H1 (cell line): ENCODE results near the gene ANKS1B. TPM values are rescaled to one million over a fixed set of nuclear protein-coding genes. Genes with fewer than 3 reads are reported as not detected.

ENCODE experiments used
- CTCF ChIA-PET: fragments of 300-600 bp; sonication (Branson Sonifier 250); formaldehyde crosslinking; loops from one replicate; lab custom pipeline; 2021; ENCODE audit not compliant: partially characterized antibody; lab: Charles Lee
- POLR2A ChIA-PET: fragments of 300-600 bp; sonication (Branson Sonifier 250); formaldehyde crosslinking; loops from one replicate; lab custom pipeline; 2021; ENCODE audit warnings: inconsistent platforms; ENCODE audit not compliant: partially characterized antibody; lab: Charles Lee
- DNase-seq, 2 experiments: peaks; one replicate each; pipeline versions ENCODE4 v3.0.0 to v3.0.0-alpha.2; 2010 to 2022; ENCODE audit warnings: low spot score in 2 of 2, low read depth in 1 of 2, mixed read lengths in 1 of 2
- FAIRE-seq: peaks from 2 replicates; lab custom pipeline; 2011; peaks lifted over from hg19 to GRCh38; lab: Jason Lieb, UNC
- H2AFZ ChIP-seq: 2 replicates; pipeline ENCODE4 v1.8.1; 2012; ENCODE audit warnings: low read length, inconsistent platforms
- H2AK5ac ChIP-seq: 2 replicates; pipeline ENCODE4 v1.6.1; 2013; ENCODE audit warnings: low read depth, low read length
- H2BK120ac ChIP-seq: replicated peaks from 2 replicates; pipeline ENCODE3; 2013; ENCODE audit warnings: low read depth, low read length, inconsistent platforms
- H2BK12ac ChIP-seq: 2 replicates; pipeline ENCODE4 v1.6.1; 2013; ENCODE audit warnings: low read depth, low read length
- H2BK15ac ChIP-seq: 2 replicates; pipeline ENCODE4 v1.6.1; 2013; ENCODE audit warnings: low read length
- H2BK20ac ChIP-seq: 2 replicates; pipeline ENCODE4 v1.6.1; 2013; ENCODE audit warnings: low read length
- H2BK5ac ChIP-seq: 2 replicates; pipeline ENCODE4 v1.6.1; 2013; ENCODE audit warnings: low read depth, low read length
- H3K14ac ChIP-seq: 2 replicates; pipeline ENCODE4 v1.6.1; 2013; ENCODE audit warnings: inconsistent platforms; ENCODE audit not compliant: insufficient read length
- H3K18ac ChIP-seq: 2 replicates; pipeline ENCODE4 v1.6.1; 2013; ENCODE audit warnings: low read length; ENCODE audit errors: extremely low read depth
- H3K23ac ChIP-seq: 2 replicates; pipeline ENCODE4 v1.6.1; 2013; ENCODE audit warnings: inconsistent platforms; ENCODE audit not compliant: insufficient read length
- H3K23me2 ChIP-seq: 2 replicates; pipeline ENCODE4 v1.6.1; 2013; ENCODE audit warnings: low read depth, low read length
- H3K27ac ChIP-seq: 2 replicates; pipeline ENCODE4 v1.6.1; 2011; ENCODE audit warnings: low read depth, low read length, inconsistent platforms
- H3K27me3 ChIP-seq, 4 experiments: replicated peaks in 1 of 4; 1 replicate in 1 of 4; 2 replicates in 3 of 4; pipeline versions ENCODE4 v1.6.1 to v1.8.1; 2011 to 2013; ENCODE audit warnings: low read length in 3 of 4, mild to moderate bottlenecking in 3 of 4, inconsistent platforms in 2 of 4, mixed read lengths in 2 of 4, moderate library complexity in 1 of 4; ENCODE audit not compliant: control insufficient read depth in 3 of 4, insufficient read depth in 3 of 4; ENCODE audit errors: extremely low read depth in 1 of 4
- H3K36me3 ChIP-seq, 4 experiments: 2 replicates each; pipeline versions ENCODE4 v1.6.1 to v1.8.1; 2011 to 2013; ENCODE audit warnings: mild to moderate bottlenecking in 4 of 4, low read length in 3 of 4, moderate library complexity in 2 of 4, control low read depth in 1 of 4, inconsistent platforms in 1 of 4; ENCODE audit not compliant: insufficient read depth in 4 of 4, control insufficient read depth in 2 of 4
- H3K4ac ChIP-seq: replicated peaks from 2 replicates; pipeline ENCODE3; 2013; ENCODE audit warnings: low read length, low read depth, mixed read lengths, inconsistent platforms; ENCODE audit not compliant: insufficient read length
- H3K4me1 ChIP-seq, 4 experiments: replicated peaks in 1 of 4; 1 replicate in 1 of 4; 2 replicates in 3 of 4; pipeline versions ENCODE4 v1.6.1 to v1.8.1; 2011 to 2013; ENCODE audit warnings: low read length in 3 of 4, inconsistent platforms in 2 of 4, mixed read lengths in 1 of 4; ENCODE audit not compliant: insufficient read depth in 4 of 4, control insufficient read depth in 3 of 4
- H3K4me2 ChIP-seq, 2 experiments: 2 replicates each; pipeline versions ENCODE4 v1.6.1 to v1.8.1; 2011 to 2013; ENCODE audit warnings: low read depth in 2 of 2, low read length in 2 of 2, control low read depth in 1 of 2, inconsistent platforms in 1 of 2, mild to moderate bottlenecking in 1 of 2; ENCODE audit not compliant: insufficient read depth in 1 of 2
- H3K4me3 ChIP-seq, 4 experiments: fragments of 200-600, 300-600 bp in 1 of 4; sonication (generic), shearing (Covaris generic), sonication (Bioruptor Twin) in 1 of 4; 2 replicates each; pipeline versions ENCODE4 v1.5.1 to v1.8.1; 2011 to 2016; ENCODE audit warnings: low read length in 4 of 4, low read depth in 3 of 4, control low read depth in 2 of 4, inconsistent platforms in 2 of 4, mild to moderate bottlenecking in 2 of 4, mixed read lengths in 1 of 4, moderate library complexity in 1 of 4; ENCODE audit not compliant: insufficient read depth in 2 of 4; ENCODE audit errors: extremely low read depth in 1 of 4
- H3K56ac ChIP-seq: replicated peaks from 2 replicates; pipeline ENCODE3; 2013; ENCODE audit warnings: low read depth, mild to moderate bottlenecking, mixed read lengths, low read length, inconsistent platforms; ENCODE audit not compliant: insufficient read length
- H3K79me1 ChIP-seq: 2 replicates; pipeline ENCODE4 v1.6.1; 2013; ENCODE audit warnings: low read depth, low read length, control low read depth
- H3K79me2 ChIP-seq, 2 experiments: 2 replicates each; pipeline versions ENCODE4 v1.6.1 to v1.8.1; 2012 to 2013; ENCODE audit warnings: low read length in 2 of 2, mild to moderate bottlenecking in 2 of 2, inconsistent platforms in 1 of 2; ENCODE audit not compliant: insufficient read depth in 2 of 2, control insufficient read depth in 1 of 2
- H3K9ac ChIP-seq, 4 experiments: replicated peaks in 1 of 4; 1 replicate in 1 of 4; 2 replicates in 3 of 4; pipeline versions ENCODE4 v1.6.1 to v1.8.1; 2011 to 2013; ENCODE audit warnings: low read depth in 3 of 4, low read length in 3 of 4, control low read depth in 2 of 4, mild to moderate bottlenecking in 2 of 4, moderate library complexity in 2 of 4, inconsistent platforms in 1 of 4; ENCODE audit errors: extremely low read depth in 1 of 4
- H3K9me3 ChIP-seq, 2 experiments: 2 replicates each; pipeline versions ENCODE4 v1.6.1 to v1.8.1; 2012 to 2013; ENCODE audit warnings: mild to moderate bottlenecking in 2 of 2, moderate library complexity in 2 of 2, control low read depth in 1 of 2, inconsistent platforms in 1 of 2, low read depth in 1 of 2, low read length in 1 of 2, mixed read lengths in 1 of 2; ENCODE audit not compliant: insufficient read depth in 2 of 2
- H4K20me1 ChIP-seq, 2 experiments: replicated peaks in 1 of 2; 2 replicates each; pipeline versions ENCODE3 to v1.8.1; 2011 to 2013; ENCODE audit warnings: inconsistent platforms in 2 of 2, low read length in 2 of 2, mild to moderate bottlenecking in 1 of 2; ENCODE audit not compliant: insufficient read depth in 2 of 2, control insufficient read depth in 1 of 2
- H4K5ac ChIP-seq: 2 replicates; pipeline ENCODE4 v1.6.1; 2013; ENCODE audit warnings: low read length, low read depth, mixed read lengths, inconsistent platforms; ENCODE audit not compliant: insufficient read length
- H4K8ac ChIP-seq: 2 replicates; pipeline ENCODE4 v1.8.0; 2013; ENCODE audit warnings: mild to moderate bottlenecking, moderate library complexity, low read length, inconsistent platforms; ENCODE audit not compliant: insufficient read depth; ENCODE audit errors: extremely low read depth
- H4K91ac ChIP-seq: replicated peaks from 2 replicates; pipeline ENCODE3; 2013; ENCODE audit warnings: low read length, mixed read lengths, inconsistent platforms; ENCODE audit not compliant: insufficient read length
- ASH2L ChIP-seq: fragments of 200-600, 300-600 bp; sonication (generic); IDR thresholded peaks from one replicate; pipeline ENCODE4 v1.7.1; 2017; ENCODE audit warnings: low read length
- EP300 ChIP-seq, 2 experiments: IDR thresholded peaks; 1 replicate in 1 of 2; 2 replicates in 1 of 2; pipeline ENCODE4 v1.6.1; 2011 to 2012; ENCODE audit warnings: low read depth in 2 of 2, low read length in 2 of 2, mild to moderate bottlenecking in 2 of 2, borderline replicate concordance in 1 of 2, inconsistent platforms in 1 of 2, moderate library complexity in 1 of 2
- HDAC6 ChIP-seq: IDR thresholded peaks from one replicate; pipeline ENCODE4 v1.7.1; 2012; ENCODE audit warnings: low read depth, mild to moderate bottlenecking, inconsistent platforms, low read length, moderate library complexity
- KDM5A ChIP-seq: fragments of 200-600 bp; IDR thresholded peaks from 2 replicates; pipeline ENCODE4 v1.7.1; 2012; ENCODE audit warnings: mild to moderate bottlenecking, low read length, inconsistent platforms, mixed read lengths
- RBBP5 ChIP-seq: IDR thresholded peaks from 2 replicates; pipeline ENCODE4 v1.7.1; 2012; ENCODE audit warnings: low read depth, mild to moderate bottlenecking, inconsistent platforms, low read length, moderate library complexity, borderline replicate concordance
- RFX5 ChIP-seq: IDR thresholded peaks from 2 replicates; pipeline ENCODE4 v1.6.1; 2011; ENCODE audit warnings: low read depth, low read length, improper control_type of control experiment, borderline replicate concordance
- RNF2 ChIP-seq: fragments of 200-900, 300-1000 bp; sonication (generic); IDR thresholded peaks from 2 replicates; pipeline ENCODE4 v1.7.1; 2016; ENCODE audit warnings: borderline replicate concordance, low read depth, mild to moderate bottlenecking, antibody characterized with exemption, low read length; ENCODE audit not compliant: poor library complexity, severe bottlenecking; ENCODE audit errors: missing control alignments
- SIN3A ChIP-seq, 2 experiments: IDR thresholded peaks in 1 of 2; conservative IDR thresholded peaks in 1 of 2; 2 replicates each; pipeline ENCODE4 v1.6.1; 2011 to 2012; ENCODE audit warnings: low read length in 2 of 2, improper control_type of control experiment in 1 of 2, low read depth in 1 of 2, mild to moderate bottlenecking in 1 of 2
- SIX5 ChIP-seq: IDR thresholded peaks from 2 replicates; pipeline ENCODE4 v1.6.1; 2011; ENCODE audit warnings: mild to moderate bottlenecking, low read depth, low read length
- TCF12 ChIP-seq: IDR thresholded peaks from 2 replicates; pipeline ENCODE4 v1.6.1; 2011; ENCODE audit warnings: low read depth, mild to moderate bottlenecking, low read length
- WGBS, 2 experiments: shearing (Covaris generic) in 1 of 2; methylation state at CpG; one replicate each; pipeline versions ENCODE4 v1.1.6 to v1.1.7; 2013 to 2015; ENCODE audit warnings: low lambda C conversion rate in 2 of 2, mixed read lengths in 2 of 2, inconsistent platforms in 1 of 2, low coverage in 1 of 2, missing lambda C conversion rate in 1 of 2; ENCODE audit not compliant: insufficient replicate concordance in 2 of 2, insufficient coverage in 1 of 2, insufficient read length in 1 of 2; ENCODE audit errors: extremely low coverage in 1 of 2, missing lambda C conversion rate in 1 of 2; 5-methylcytosine and 5-hydroxymethylcytosine counted together
- polyA plus RNA-seq, 7 experiments: library from polyadenylated mRNA; depleted of rRNA in 3 of 7; stranded (reverse) in 5 of 7; unstranded in 2 of 7; fragments of >200 nt in 5 of 7; fragments of 200-250 nt in 2 of 7; gene quantifications; 1 replicate in 5 of 7; 2 replicates in 1 of 7; 4 replicates in 1 of 7; pipeline versions ENCODE4 v1.2.1 to v1.2.3, GENCODE V29; 2011 to 2013; ENCODE audit warnings: missing spikeins in 2 of 7, mixed read lengths in 2 of 7
- total RNA-seq: library from RNA; stranded (reverse); fragmentation: NEBNext Ultra II Directional; extraction: Animal tissue kit (Norgen Biotek cat#: 25700); gene quantifications from 2 replicates; pipeline ENCODE4 v1.2.1, GENCODE V29; 2021
- TF ChIP-seq, protein P1 (sequence below): IDR thresholded peaks from 2 replicates; pipeline ENCODE4 v1.6.1; 2012; ENCODE audit warnings: low read length, inconsistent platforms

The ANKS1B gene
- total and polyA plus RNA-seq, 2 of the 8 experiments (the other 6 are each of a cell fraction or from before 2014, with no cell fraction given), result 2.7 to 6.1 TPM

DNA sequence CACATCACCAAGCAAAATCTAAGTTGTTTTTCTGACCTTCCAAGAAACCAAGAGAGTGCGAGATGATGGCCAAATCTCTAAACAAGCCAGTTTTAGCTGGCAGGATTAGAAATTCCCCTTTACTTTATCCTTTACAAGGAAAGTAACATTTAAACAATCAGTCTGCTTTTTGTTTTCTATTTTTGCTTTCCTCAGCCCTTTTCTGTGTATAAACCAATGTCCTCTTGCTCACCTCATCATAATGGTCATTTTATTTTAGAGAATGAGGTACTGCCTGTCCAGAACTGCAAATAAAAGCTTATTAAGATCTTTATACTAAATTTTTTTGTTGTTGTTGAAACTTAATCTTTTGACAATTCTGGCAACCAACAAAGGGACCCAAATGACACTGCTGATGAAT, 779.6 kb downstream of the ANKS1B start:
- Histone ChIP-seq H3K18ac (no peak overlapping the region), H2BK12ac (no peak overlapping the region), H3K9me3 (peaks cover 2 to 6% of the 10 kb centered on the region in 2 experiments; a peak in 2 of 4 replicates), H3K4me2 (no peak overlapping the region), H3K56ac (no peak overlapping the region), H2AFZ (no peak overlapping the region), H3K79me2 (no peaks in the 10 kb centered on the region), H4K5ac (no peak overlapping the region), H3K4ac (no peak overlapping the region), H3K27ac (no peak overlapping the region), H3K4me1 (no peaks in the 10 kb centered on the region), H3K79me1 (no peaks in the 10 kb centered on the region), H4K91ac (no peak overlapping the region), H4K20me1 (no peaks in the 10 kb centered on the region), H2BK5ac (no peak overlapping the region), H3K23me2 (no peaks in the 10 kb centered on the region), H2BK20ac (no peak overlapping the region), H2BK120ac (no peak overlapping the region), H3K9ac (no peak overlapping the region), H2AK5ac (no peak overlapping the region), H4K8ac (no peak overlapping the region), H3K23ac (no peak overlapping the region), H3K36me3 (no peaks in the 10 kb centered on the region; a peak in 1 of 8 replicates), H3K27me3 (no peaks in the 10 kb centered on the region), H2BK15ac (no peak overlapping the region), H3K14ac (no peak overlapping the region), H3K4me3 (no peak overlapping the region)
- 90% methylated on average over 1 of the region's 1 CpG; no CpG with 5 or more reads in 1 of the 2 experiments for WGBS, 2 experiments
- ChIA-PET CTCF (interaction anchor here (1.1 to 1.4 kb wide), 4 partner anchors 11 to 162 kb away, joined by 3 to 4 read pairs (median 3); no protein-coding TSS in a partner anchor), POLR2A (interaction anchor here (0.8 kb wide), 1 partner anchor 11 kb away, joined by 3 read pairs; no protein-coding TSS in a partner anchor)
- DNase-seq, result no peak
- no peak for FAIRE-seq
- TF ChIP-seq RFX5 (no peak), SIX5 (no peak), KDM5A (no peak), EP300 (IDR thresholded peaks at IDR 0.05; ENCODE audit: borderline replicate concordance in 1 of 2, low read depth in 2 of 2, low read length in 2 of 2) (no peak), HDAC6 (no peak), SIN3A (conservative IDR thresholded peaks at IDR 0.05 in 1 of 2, IDR thresholded peaks at IDR 0.05 in 1 of 2; ENCODE audit: low read depth in 1 of 2, low read length in 2 of 2) (no peak), ASH2L (no peak), RBBP5 (no peak), TCF12 (no peak), RNF2 (no peak)
- TF ChIP-seq, protein P1, sequence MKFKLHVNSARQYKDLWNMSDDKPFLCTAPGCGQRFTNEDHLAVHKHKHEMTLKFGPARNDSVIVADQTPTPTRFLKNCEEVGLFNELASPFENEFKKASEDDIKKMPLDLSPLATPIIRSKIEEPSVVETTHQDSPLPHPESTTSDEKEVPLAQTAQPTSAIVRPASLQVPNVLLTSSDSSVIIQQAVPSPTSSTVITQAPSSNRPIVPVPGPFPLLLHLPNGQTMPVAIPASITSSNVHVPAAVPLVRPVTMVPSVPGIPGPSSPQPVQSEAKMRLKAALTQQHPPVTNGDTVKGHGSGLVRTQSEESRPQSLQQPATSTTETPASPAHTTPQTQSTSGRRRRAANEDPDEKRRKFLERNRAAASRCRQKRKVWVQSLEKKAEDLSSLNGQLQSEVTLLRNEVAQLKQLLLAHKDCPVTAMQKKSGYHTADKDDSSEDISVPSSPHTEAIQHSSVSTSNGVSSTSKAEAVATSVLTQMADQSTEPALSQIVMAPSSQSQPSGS, result no peak
